HG02678 (cell line): ENCODE results near the gene TSPAN1.

Source experiments
- ATAC-seq: cut with Tn5 transposase; IDR thresholded peaks from one replicate; pipeline ENCODE4 v1.9.1; 2021; ENCODE audit warnings: mild to moderate bottlenecking, moderate library complexity; ENCODE audit not compliant: unreplicated experiment

TSPAN1 gene

GRCh38 chr1:46186076-46186475 is 11.2 kb downstream of the TSPAN1 start:
- ATAC-seq, result no peak

DNA sequence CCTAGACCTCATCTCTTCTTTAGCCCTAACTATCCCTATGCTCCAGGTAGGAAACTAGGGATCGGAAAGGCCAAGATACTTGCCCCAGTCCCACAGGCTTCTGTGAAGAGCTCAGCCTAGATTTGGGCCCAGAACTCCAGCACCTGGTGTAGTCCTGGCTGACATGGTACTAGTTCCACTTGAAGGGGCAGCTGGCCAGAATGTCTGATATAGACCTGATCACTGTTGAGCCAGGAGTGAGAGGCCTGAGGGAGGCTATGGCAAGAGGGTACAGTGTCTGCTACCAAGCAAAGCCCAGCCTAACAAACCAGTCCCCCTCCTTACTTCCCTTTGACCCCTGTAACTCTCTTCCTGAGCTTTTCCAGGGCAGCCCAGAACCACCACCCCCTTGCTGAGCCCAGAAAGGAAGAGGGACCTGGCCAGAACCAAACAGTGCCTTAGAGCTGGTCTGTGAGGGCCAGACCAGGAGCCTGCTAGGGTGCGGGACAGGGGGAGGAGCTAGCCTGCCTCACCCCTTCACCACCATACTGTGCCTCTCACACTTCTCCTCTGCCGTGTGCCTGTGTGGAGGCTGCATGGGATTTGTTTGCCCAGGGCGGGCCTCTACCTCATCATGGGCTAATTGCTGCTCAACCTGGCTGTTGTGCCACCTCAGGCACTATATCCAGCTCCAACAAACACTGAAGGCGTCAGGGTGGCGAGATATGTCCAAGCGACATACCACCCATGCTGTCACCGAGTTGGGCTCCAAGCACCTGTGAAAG is 12.4 kb downstream of the TSPAN1 start:
- no peak for ATAC-seq

DNA sequence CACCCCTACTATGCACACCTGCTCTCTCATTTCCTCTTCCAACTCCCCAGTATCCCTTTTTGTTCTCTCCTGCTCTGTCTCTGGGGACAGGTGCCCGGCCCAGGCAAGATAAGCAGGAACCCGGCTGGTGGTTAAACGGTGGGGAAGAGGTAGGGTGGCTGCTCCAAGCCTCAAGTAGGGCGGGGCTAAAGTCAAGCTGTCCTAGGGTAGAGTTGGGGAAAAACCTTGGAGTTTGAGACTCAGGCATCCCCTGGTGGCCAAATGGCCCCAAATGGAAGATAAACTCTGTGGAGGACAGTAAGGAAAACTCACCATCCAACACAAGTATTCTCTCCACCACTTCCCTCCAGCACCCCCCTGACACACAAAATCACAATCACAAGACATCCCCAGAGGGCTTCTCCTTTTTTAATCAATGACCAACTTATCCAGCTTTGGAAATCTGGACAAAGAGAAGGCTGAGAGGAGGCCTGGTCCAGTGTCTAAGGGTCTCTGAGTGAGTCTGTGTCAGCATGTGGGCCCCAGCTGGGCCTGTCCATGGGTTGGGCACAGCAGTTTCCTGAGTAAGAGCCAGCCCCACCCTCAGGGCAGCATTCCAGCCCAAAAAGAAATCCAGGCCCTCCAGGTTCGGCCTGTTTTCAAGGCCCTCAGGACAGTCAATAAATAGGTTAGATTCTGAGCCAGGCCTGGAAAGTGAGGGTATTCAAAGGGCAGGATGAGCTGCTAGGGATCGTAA is 13.6 kb downstream of the TSPAN1 start:
- ATAC-seq, result no peak

DNA sequence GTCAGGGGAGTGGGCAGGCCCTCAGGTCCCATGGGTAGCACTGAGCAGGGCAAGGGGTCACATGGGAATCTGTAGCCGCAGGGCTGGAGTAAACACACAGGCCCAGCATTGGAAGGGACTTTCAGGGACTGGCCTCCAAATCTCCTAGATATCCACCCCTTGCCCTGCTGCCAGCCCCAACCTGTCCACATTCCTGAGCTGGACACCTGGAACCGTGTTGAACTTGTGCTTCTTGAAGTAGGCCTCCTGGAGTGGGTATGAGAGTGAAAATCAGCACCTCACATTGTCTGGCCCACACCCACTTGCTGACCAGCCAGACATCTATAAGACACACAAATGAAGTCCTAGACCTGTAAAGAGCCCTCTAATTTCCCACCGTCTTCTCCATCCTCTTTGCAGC is 15.7 kb downstream of the TSPAN1 start:
- ATAC-seq, result no peak

- no peak for ATAC-seq
These were observed 16.3 kb downstream of the TSPAN1 start for GRCh38 chr1:46191033-46191701.

DNA sequence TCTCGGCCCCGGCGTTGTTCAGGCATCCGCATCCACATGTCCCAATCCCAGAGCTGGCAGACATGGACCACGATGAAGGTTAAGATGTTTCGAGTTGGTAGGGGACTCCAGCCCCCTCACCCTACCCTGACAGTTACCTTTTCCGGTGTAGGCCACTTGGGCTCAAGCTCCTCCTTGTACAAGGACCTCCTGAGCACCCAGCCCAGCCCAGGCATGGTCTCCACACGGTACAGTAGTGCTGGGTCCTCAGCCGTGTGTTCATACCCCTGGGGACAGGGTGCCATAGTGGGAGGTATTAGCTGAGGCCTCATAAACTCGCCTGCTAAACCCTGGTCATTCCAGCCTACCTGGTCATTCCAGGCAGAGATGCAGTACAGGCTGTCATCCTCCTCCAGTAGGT is 17.3 kb downstream of the TSPAN1 start:
- no peak for ATAC-seq

GRCh38 chr1:46193285-46193684 is 18.4 kb downstream of the TSPAN1 start:
- no peak for ATAC-seq

DNA sequence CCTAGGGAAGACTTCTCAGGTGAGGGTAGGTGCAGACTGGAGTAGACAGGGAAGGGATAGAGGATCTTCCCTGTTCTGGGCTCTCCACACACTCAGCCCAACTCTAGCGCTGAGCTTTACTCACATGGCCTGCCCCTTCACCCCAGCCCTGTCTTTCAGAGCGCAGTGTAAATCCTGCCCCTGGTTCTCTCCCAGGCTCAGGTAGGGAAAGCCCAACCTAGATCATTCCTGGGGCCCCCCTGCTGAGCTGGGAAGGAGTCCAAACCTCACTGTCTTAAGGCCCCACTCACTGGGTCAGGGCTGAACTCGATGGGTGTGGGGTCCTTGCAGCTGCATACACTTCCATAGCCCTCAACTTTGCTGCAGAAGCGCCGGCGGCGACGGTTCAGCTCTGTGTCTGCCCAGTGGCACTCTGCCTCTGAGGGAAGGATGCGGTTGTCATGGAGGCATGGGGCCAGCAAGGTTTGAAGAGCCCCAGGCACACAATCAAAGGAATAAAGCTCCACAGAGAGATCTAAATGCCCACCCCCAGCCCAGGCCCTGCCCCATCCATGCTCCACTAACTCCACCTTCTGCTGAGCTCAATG is 19.2 kb downstream of the TSPAN1 start:
- ATAC-seq, result no peak

- no peak for ATAC-seq
These were observed 19.8 kb downstream of the TSPAN1 start for GRCh38 chr1:46194641-46195193.

- no peak for ATAC-seq
These were observed 21.7 kb downstream of the TSPAN1 start for GRCh38 chr1:46196609-46197008.

GRCh38 chr1:46197560-46197963 is 22.7 kb downstream of the TSPAN1 start:
- no peak for ATAC-seq

- peak; percentile 91 for ATAC-seq
These were observed 23.3 kb downstream of the TSPAN1 start, which contains the start of gene POMGNT1 for GRCh38 chr1:46197964-46198811. POMGNT1 (minus strand) TSS chr1:46198434; CDS start chr1:46197821, 613 bp downstream.

- ATAC-seq, result no peak
These were observed 24.4 kb downstream of the TSPAN1 start for GRCh38 chr1:46199233-46199749.

DNA sequence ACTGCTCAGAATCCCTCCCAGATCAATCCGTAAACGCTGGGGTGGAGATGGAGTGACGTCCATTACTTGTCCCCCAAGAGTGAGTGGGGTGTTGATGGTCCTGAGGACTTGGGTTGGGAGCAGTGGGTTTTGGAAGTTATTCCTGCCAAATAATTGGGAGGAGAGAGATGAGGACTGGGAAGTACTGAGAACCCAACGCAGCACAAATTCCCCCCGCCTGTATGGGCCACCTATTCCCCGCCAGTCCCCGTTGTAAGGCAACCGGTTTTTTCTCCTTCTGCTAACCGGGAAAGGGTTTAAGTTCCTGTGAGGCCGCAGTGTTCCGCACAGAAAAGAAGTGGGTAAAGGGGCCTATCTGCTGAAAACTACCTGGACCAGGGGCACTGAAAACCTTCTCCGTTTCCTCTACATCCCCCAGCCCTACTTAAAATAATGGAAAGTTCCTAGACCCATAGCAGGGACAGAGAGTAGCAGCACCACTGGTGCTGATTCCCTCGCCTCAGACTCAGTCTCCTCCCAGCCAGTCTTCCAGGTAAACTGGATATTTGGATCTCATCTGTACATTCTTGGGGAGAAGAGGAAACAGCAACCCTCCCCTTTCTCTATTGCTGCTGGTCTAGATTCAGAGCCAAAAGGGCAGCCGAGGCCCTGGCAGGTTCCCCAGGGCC is 29.0 kb downstream of the TSPAN1 start:
- ATAC-seq, result no peak

- ATAC-seq, result no peak
These were observed 29.5 kb downstream of the TSPAN1 start for GRCh38 chr1:46204406-46204742.

DNA sequence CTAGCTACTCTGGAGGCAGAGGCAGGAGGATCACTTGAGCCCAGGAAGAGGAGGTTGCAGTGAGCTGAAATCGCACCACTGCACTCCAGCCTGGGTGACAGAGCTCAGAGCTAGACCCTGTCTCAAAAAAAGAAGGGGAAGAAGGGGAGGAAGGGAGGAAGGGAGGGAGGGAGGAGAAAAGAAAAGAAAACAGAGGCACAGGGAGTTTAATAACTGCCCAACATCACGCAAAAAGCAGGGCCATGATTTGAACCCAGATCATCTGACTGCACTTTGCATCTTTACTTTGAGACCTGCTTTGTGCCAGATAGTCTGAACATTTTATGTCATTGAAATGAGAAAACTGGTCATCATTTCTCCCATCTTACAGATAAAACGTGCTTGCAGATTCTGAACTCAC is 30.3 kb downstream of the TSPAN1 start:
- ATAC-seq, result no peak

DNA sequence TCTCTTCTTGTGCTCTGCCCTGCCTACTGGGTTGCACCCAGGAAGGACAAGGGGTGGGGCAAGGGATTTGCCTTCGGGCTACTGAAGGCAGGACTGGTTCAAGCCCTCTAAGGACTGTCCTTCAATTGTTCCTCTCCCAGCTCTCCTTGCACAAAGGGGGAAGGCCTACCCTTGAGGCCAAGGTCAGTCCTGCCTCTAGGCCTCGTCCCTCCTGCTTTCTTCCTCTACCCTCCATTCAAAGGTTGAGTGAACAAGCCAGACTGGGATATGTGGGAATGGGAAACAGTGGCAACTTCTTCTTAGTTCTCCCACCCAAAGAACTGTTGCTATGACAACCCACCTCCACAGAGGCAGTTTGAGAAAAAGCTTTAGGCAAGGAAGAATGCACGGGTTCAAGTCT is 30.9 kb downstream of the TSPAN1 start:
- no peak for ATAC-seq

GRCh38 chr1:46206399-46206798 is 31.5 kb downstream of the TSPAN1 start:
- ATAC-seq, result no peak

DNA sequence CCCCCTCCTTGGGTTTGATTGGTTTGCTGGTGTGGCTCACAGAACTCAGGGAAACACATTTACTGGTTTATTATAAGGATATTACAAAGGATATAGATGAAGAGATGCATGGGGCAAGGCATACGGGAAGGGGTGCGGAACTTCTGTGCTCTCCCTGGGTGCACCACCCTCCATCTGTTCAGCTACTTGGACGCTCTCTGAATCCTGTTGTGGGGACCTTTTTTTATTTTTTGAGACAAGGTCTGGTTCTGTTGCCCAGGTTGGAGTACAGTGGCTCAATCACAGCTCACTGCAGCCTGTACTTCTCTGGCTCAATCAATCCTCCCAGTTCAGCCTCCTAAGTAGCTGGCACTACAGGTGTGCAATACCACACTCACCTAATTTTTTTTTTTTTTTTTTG is 35.7 kb downstream of the TSPAN1 start:
- ATAC-seq, result no peak

DNA sequence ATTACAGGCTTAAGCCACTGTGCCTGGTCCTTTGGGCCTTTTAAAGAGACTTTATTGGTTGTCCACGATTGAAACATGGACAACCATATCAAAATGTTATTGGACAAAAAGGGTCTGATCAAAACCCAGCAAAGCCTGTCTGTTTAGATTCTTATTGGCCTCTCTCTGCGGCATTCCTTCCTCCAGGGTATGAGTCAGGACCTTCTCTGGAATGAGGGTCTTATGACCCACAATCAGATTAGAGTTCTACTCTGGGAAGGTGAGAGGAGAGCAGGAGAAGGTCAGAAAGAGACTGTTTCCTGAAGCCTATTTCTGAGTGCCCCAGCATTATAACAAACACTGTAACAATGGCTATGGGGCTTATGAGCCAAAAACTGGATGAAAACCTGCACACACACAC is 36.2 kb downstream of the TSPAN1 start:
- no peak for ATAC-seq
